Pancreas (tissue), 10 donors: Measurements from ENCODE around the gene AKR1D1. TPM values are rescaled to one million over a fixed set of nuclear protein-coding genes. Genes with fewer than 3 reads are reported as not detected.

ENCODE experiments used
- ATAC-seq, 4 donors: fragments of 200-7000 bp; cut with Tn5 transposase; one replicate each; pipeline versions ENCODE4 v1.8.0 to v1.9.1; 2020; ENCODE audit warnings: mild to moderate bottlenecking in 4 of 4, moderate library complexity in 4 of 4
- DNase-seq, 6 donors: peaks; one replicate each; pipeline ENCODE4 v3.0.0-alpha.2; 2020
- FAIRE-seq: peaks from 2 replicates; lab custom pipeline; 2012; peaks lifted over from hg19 to GRCh38; lab: Jason Lieb, UNC
- H3K27ac ChIP-seq, 4 donors: fragments of 200-600 bp; sonication (generic); 1 replicate in 3 of 4; 2 replicates in 1 of 4; pipeline versions ENCODE4 v1.5.0 to v1.8.0; 2020
- H3K27me3 ChIP-seq, 4 donors: fragments of 200-600 bp; one replicate each; pipeline ENCODE4 v1.8.0; 2021
- H3K36me3 ChIP-seq, 3 donors: fragments of 200-600 bp; sonication (generic) in 1 of 3; one replicate each; pipeline versions ENCODE4 v1.5.0 to v1.8.0; 2020 to 2021
- H3K4me1 ChIP-seq, 3 donors: fragments of 200-600 bp; one replicate each; pipeline ENCODE4 v1.8.0; 2021
- H3K4me3 ChIP-seq, 4 donors: fragments of 200-600 bp; sonication (generic) in 2 of 4; one replicate each; pipeline versions ENCODE4 v1.5.0 to v1.8.0; 2020 to 2021
- H3K9me3 ChIP-seq, 4 donors: fragments of 200-600 bp; one replicate each; pipeline ENCODE4 v1.8.0; 2021
- CTCF ChIP-seq, 4 donors: fragments of 200-600 bp; sonication (generic) in 3 of 4; IDR thresholded peaks; one replicate each; pipeline versions ENCODE4 v1.5.0 to v1.8.0; 2021; ENCODE audit warnings: antibody characterized with exemption in 4 of 4
- WGBS, 2 donors: extraction: QIAGEN DNeasy Blood & Tissue Kit; methylation state at CpG; one replicate each; pipeline ENCODE4 v1.1.7; 2013; 5-methylcytosine and 5-hydroxymethylcytosine counted together
- intact Hi-C, 3 donors: fragments of 100-400 bp; cut with DNase I; formaldehyde crosslinking; loops; one replicate each; pipeline versions ENCODE4 v1.11.1 to v1.14.2; 2022
- polyA plus RNA-seq, 2 donors: library from polyadenylated mRNA; stranded (reverse); fragments of 200-250 nt; gene quantifications; one replicate each; pipeline ENCODE4 v1.2.3, GENCODE V29; 2013
- total RNA-seq, 6 donors: library from RNA; stranded (reverse); fragmentation: NEBNext Ultra II Directional in 4 of 6; extraction: Animal tissue kit (Norgen Biotek cat#: 25700) in 4 of 6; gene quantifications; one replicate each; pipeline versions ENCODE4 v1.2.1 to v1.2.4, GENCODE V29; 2021 to 2023
- donor health status: healthy with polysubstance abuse.
- donor health status: DM: no; HTN: no; CAD: no; lungs with moderate emphysema.
- donor health status: DM: no; HTN: no; CAD: no.
- donor health status: control.
- donor health status: control.
- donor health status: Bipolar disorder and iron deficiency.
- donor health status: DM: yes; HTN: yes; CAD: no.
- donor health status: DM: no; HTN: no; CAD: no.
- donor health status: DM: no; HTN: no; CAD: no.
- donor health status: DM: yes; HTN: yes; CAD: no.

Gene AKR1D1
- total and polyA plus RNA-seq, 8 donors = 0.02 to 0.28 TPM; not detected in 6

GRCh38 chr7:138126928-138127327 is 50.7 kb downstream of the AKR1D1 start:
- 82 to 83% methylated on average over 2 of the region's 2 CpGs for WGBS, 2 donors
- Histone ChIP-seq H3K4me3 (no peak overlapping the region), H3K9me3 (no peaks in the 10 kb centered on the region), H3K27me3 (no peaks in the 10 kb centered on the region), H3K36me3 (no peaks in the 10 kb centered on the region), H3K27ac (no peak overlapping the region), H3K4me1 (no peaks in the 10 kb centered on the region)
- ATAC-seq (no peak), FAIRE-seq (no peak), DNase-seq (no peak)
- no peak for TF ChIP-seq CTCF (IDR thresholded peaks at IDR 0.05)
- intact Hi-C loops = no loop called here

DNA sequence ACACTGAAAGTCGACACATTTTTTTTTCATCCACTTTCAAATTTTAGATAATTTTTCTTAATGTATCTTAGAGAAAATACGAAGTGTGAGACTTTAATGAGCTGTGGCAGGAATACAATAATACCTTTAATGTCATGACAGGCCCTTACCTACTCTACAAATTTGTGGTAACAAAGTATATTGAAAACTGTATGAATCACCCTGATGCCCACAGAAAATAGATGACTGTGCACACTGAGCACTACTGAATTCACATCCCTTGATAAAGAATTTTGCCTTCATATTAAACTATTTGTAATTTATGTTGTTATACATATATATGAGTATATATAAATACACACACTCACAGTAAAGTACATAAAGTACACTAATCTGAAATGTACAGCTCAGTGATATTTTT is 51.7 kb downstream of the AKR1D1 start:
- intact Hi-C loops = no loop called here
- WGBS, 2 donors = 27 to 42% methylated on average over 2 of the region's 2 CpGs
- Histone ChIP-seq H3K4me1 (no peaks in the 10 kb centered on the region), H3K36me3 (no peaks in the 10 kb centered on the region), H3K4me3 (no peak overlapping the region), H3K27ac (no peak overlapping the region), H3K27me3 (no peaks in the 10 kb centered on the region), H3K9me3 (no peaks in the 10 kb centered on the region)
- no peak for TF ChIP-seq CTCF (IDR thresholded peaks at IDR 0.05)
- no peak for FAIRE-seq
- no peak for ATAC-seq
- no peak for DNase-seq

DNA sequence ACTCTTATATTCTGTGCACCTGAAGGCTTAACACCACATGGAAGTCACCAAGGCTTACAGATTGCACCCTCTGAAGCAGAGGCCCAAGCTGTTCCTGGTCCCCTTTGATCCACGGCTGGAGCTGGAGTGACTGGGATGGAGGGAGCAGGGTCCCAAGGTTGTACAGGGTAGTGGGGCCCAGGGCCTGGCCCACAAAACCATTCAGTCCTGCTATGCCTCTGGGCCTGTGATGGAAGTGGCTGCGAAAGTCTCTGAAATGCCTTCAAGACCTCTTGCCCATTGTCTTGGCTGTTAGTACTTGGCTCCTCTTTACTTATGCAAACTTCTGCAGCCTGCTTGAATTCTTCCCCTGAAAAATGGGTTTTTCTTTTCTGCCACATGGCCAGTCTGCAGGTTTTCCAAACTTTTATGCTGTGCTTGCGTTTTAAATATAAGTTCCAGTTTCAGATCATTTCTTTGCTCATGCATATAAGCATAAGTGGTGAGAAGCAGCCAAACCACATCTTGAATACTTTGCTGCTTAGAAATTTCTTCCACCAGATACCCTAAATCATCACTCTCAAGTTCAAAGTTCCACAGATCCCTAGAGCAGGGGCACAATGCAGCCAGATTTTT is 53.4 kb downstream of the AKR1D1 start:
- intact Hi-C loops = no loop called here
- no peaks in the 10 kb centered on the region for H3K9me3 ChIP-seq
- H3K4me3 ChIP-seq = no peak overlapping the region
- H3K27ac ChIP-seq = no peak overlapping the region
- no peak for FAIRE-seq
- no peak for DNase-seq
- H3K36me3 ChIP-seq = no peaks in the 10 kb centered on the region
- no peak for ATAC-seq
- 89 to 93% methylated on average over 3 of the region's 3 CpGs for WGBS, 2 donors
- no peaks in the 10 kb centered on the region for H3K4me1 ChIP-seq
- H3K27me3 ChIP-seq = no peaks in the 10 kb centered on the region
- no peak for TF ChIP-seq CTCF (IDR thresholded peaks at IDR 0.05)

GRCh38 chr7:138137423-138138171 is 61.3 kb downstream of the AKR1D1 start:
- Histone ChIP-seq H3K27ac (no peak overlapping the region), H3K4me3 (no peak overlapping the region), H3K4me1 (no peaks in the 10 kb centered on the region), H3K27me3 (no peaks in the 10 kb centered on the region), H3K9me3 (no peaks in the 10 kb centered on the region), H3K36me3 (no peaks in the 10 kb centered on the region)
- FAIRE-seq = no peak
- no peak for ATAC-seq
- 81 to 84% methylated on average over 2 of the region's 2 CpGs for WGBS, 2 donors
- DNase-seq = no peak
- no peak for TF ChIP-seq CTCF (IDR thresholded peaks at IDR 0.05)
- intact Hi-C loops = no loop called here

- Histone ChIP-seq H3K27me3 (no peaks in the 10 kb centered on the region), H3K36me3 (no peaks in the 10 kb centered on the region), H3K4me1 (no peaks in the 10 kb centered on the region), H3K4me3 (no peak overlapping the region), H3K9me3 (no peaks in the 10 kb centered on the region), H3K27ac (no peak overlapping the region)
- DNase-seq = no peak
- no peak for ATAC-seq
- intact Hi-C loops = no loop called here
- no peak for FAIRE-seq
- no peak for TF ChIP-seq CTCF (IDR thresholded peaks at IDR 0.05)
- WGBS, 2 donors = 58 to 93% methylated on average over 2 to 3 of the region's 3 CpGs
These were observed 62.0 kb downstream of the AKR1D1 start for GRCh38 chr7:138138244-138138643.
